ENCODE measurements around the gene INPP5K. TPM values are rescaled to one million over a fixed set of nuclear protein-coding genes. Genes with fewer than 3 reads are reported as not detected.

The INPP5K gene
- total RNA-seq, 4 donors from 2014 or later = 18.4 to 44.3 (median 35.0) TPM

DNA sequence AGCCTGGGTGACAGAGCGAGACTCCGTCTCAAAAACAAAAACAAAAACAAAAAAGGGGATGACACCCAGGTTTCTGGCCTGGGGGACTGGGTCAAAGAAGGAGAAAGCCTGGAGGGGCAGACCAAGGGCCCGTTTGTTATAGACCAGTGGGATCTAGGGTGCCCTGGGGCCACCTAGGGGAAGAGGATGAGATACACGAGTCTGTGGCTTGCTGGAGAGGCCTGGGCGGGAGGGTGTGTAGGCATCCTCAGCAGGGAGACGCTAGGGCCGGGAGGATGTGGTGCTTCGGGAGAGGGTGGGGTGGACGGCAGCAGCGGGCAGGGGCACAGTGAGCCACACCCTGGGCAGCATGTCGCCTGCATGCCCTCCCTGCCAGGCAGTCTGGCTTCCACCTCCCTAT is 43.2 kb downstream of the INPP5K start:
- no peak for DNase-seq
- WGBS, 2 donors = 60 to 66% methylated on average over 11 of the region's 11 CpGs
- TF ChIP-seq, protein P1, sequence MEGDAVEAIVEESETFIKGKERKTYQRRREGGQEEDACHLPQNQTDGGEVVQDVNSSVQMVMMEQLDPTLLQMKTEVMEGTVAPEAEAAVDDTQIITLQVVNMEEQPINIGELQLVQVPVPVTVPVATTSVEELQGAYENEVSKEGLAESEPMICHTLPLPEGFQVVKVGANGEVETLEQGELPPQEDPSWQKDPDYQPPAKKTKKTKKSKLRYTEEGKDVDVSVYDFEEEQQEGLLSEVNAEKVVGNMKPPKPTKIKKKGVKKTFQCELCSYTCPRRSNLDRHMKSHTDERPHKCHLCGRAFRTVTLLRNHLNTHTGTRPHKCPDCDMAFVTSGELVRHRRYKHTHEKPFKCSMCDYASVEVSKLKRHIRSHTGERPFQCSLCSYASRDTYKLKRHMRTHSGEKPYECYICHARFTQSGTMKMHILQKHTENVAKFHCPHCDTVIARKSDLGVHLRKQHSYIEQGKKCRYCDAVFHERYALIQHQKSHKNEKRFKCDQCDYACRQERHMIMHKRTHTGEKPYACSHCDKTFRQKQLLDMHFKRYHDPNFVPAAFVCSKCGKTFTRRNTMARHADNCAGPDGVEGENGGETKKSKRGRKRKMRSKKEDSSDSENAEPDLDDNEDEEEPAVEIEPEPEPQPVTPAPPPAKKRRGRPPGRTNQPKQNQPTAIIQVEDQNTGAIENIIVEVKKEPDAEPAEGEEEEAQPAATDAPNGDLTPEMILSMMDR (IDR thresholded peaks at IDR 0.05) = no peak
- no peak for TF ChIP-seq POLR2A (IDR thresholded peaks at IDR 0.05)
- no peaks in the 10 kb centered on the region for H3K27me3 ChIP-seq
- H3K9me3 ChIP-seq = no peaks in the 10 kb centered on the region
- H3K27ac ChIP-seq = no peak overlapping the region
- no peak overlapping the region for H3K4me3 ChIP-seq
- H3K36me3 ChIP-seq = peaks cover 41 to 100% (median 58%) of the 10 kb centered on the region in 3 donors
- intact Hi-C loops (cut with DNase I) = no loop called here
- peaks cover 0 to 13% (median 0%) of the 10 kb centered on the region in 3 donors for H3K4me1 ChIP-seq

DNA sequence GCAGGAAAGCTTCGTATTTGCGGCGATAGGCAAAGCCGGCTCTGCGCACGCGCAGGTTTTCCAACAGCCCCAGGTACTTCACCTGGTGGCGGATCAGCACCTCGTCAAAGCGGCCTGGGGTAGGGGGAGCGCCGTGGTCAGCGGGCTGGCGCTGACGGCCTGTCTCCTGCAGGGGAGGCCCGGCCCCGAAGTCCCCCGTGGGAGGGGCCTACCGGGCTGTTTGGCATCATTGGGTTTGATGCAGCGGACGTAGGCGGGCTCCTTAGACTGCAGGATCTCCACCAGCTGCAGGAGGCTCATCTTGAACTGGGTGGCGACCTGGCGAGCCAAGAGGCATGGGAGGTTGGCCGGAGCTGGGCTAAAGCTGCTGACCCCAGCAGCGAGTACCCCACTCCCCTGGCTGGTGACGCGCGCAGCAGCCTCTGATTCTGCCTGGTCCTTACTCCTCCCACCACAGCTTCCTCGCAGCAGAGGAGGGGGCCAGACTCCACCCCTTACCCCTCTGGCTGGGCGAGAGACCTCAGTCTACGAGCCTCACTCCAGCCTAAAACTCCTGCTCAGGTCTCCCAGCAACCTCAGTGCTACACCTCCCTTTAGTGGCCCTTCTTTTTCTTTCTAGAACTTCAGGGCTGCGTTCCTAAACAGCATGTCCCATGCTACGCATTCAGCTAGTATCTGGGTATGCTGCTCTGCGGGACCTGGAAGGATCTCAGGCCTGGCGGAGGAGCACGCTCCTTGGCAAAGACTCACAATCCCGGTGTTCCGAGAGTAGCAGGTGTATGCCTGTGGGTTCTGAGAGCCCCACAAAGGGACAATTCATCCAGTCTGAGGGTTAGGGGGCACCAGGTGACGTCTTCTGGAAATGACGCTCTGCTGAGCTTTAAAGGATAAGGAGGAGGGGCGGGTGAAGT is 44.2 kb downstream of the INPP5K start:
- Histone ChIP-seq H3K27me3 (no peaks in the 10 kb centered on the region), H3K4me1 (peaks cover 0 to 13% (median 0%) of the 10 kb centered on the region in 3 donors), H3K9me3 (no peaks in the 10 kb centered on the region), H3K27ac (no peak overlapping the region), H3K4me3 (no peak overlapping the region), H3K36me3 (peaks cover 36 to 100% (median 54%) of the 10 kb centered on the region in 3 donors)
- intact Hi-C loops (cut with DNase I) = no loop called here
- TF ChIP-seq, protein P1 (IDR thresholded peaks at IDR 0.05) = no peak
- no peak for TF ChIP-seq POLR2A (IDR thresholded peaks at IDR 0.05)
- DNase-seq = no peak
- WGBS, 2 donors = 91 to 95% methylated on average over 12 to 21 of the region's 42 CpGs

DNA sequence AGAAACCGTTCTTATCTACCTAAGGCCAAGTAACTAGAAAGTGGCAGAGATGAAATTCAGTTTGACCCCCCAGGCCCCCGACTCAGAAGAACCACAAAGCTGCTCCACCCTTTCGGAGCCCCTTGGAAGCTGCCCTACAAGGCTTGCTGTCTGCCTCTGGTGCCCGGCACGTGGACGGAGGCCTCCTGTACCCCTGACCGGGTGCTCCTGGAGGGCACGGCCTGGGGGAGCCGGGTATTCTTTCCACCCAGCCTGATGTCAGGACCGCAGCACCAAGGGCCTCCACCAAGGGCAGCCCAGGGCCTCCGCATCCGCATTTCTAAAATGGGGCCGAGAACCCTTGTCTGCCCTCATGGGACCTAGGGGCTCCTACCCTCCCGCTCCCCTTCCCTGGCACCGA is 44.9 kb downstream of the INPP5K start:
- Histone ChIP-seq H3K9me3 (no peaks in the 10 kb centered on the region), H3K4me1 (peaks cover 0 to 9% (median 0%) of the 10 kb centered on the region in 3 donors), H3K27me3 (no peaks in the 10 kb centered on the region), H3K36me3 (peaks cover 38 to 100% (median 52%) of the 10 kb centered on the region in 3 donors), H3K4me3 (no peak overlapping the region), H3K27ac (no peak overlapping the region)
- 94% methylated on average over 3 of the region's 15 CpGs; no CpG with 5 or more reads in 1 of the 2 donors for WGBS, 2 donors
- intact Hi-C loops (cut with DNase I) = no loop called here
- no peak for TF ChIP-seq POLR2A (IDR thresholded peaks at IDR 0.05)
- TF ChIP-seq, protein P1 (IDR thresholded peaks at IDR 0.05) = no peak
- no peak for DNase-seq

DNA sequence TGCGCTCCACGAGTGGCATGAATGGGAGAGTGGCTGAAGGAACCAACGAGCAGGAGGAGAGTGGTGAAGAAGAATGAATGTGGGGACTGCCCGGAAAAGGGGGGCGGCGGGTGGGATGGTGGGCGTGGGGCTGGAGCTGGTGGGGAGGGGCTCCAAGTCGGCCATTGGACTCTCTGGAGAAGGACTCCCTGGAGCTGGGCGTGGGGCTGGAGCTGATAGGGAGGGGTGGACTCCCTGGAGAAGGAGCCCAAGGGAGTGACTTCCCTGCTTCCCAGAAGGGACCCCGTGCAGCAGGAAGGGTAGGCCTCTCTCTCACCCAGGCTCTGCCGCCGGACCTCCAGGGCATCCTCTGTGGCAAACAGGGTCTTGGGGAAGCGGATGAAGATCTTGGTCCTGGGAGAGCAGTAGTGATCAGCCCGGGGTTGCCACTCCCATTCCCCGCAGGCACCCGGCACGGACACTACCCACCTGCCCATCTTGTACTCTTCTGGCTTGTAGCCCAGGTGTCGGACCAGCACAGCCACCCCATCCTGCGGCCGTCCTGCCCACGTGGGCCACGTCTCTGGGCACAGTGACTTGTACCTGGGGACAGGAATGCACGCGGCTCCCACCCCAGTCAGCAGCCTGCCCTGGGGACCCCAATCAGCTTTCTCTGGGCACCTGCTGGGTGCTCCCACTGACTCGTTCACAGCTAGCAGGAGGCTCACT is 45.5 kb downstream of the INPP5K start:
- Histone ChIP-seq H3K9me3 (no peaks in the 10 kb centered on the region), H3K27ac (no peak overlapping the region), H3K4me3 (no peak overlapping the region), H3K36me3 (peaks cover 38 to 100% (median 52%) of the 10 kb centered on the region in 3 donors), H3K27me3 (no peaks in the 10 kb centered on the region), H3K4me1 (peaks cover 0 to 7% (median 0%) of the 10 kb centered on the region in 3 donors)
- DNase-seq = no peak
- 42 to 76% methylated on average over 2 to 14 of the region's 25 CpGs for WGBS, 2 donors
- no peak for TF ChIP-seq POLR2A (IDR thresholded peaks at IDR 0.05)
- TF ChIP-seq, protein P1 (IDR thresholded peaks at IDR 0.05) = no peak
- intact Hi-C loops (cut with DNase I) = no loop called here
